HG03432 (cell line): ENCODE data around the gene TRIM41.
A peak's percentile ranks its signal among the peaks of the same experiment; 100 is the strongest.
"Not testable (repeated sequence)": the region's sequence is repeated elsewhere in the genome, so short reads cannot be mapped to it uniquely, and the experiment has no call there.

Experiments
- ATAC-seq: cut with Tn5 transposase; IDR thresholded peaks from one replicate; pipeline ENCODE4 v1.9.1; 2021; ENCODE audit warnings: mild to moderate bottlenecking, moderate library complexity; ENCODE audit not compliant: unreplicated experiment

The TRIM41 gene

GRCh38 chr5:181223058-181223728, at the start of gene TRIM41:
Gene TRIM41, plus strand, starts transcription at chr5:181223281. Its CDS starts 719 bp downstream, at chr5:181224000.
- peak; percentile 66 for ATAC-seq

DNA sequence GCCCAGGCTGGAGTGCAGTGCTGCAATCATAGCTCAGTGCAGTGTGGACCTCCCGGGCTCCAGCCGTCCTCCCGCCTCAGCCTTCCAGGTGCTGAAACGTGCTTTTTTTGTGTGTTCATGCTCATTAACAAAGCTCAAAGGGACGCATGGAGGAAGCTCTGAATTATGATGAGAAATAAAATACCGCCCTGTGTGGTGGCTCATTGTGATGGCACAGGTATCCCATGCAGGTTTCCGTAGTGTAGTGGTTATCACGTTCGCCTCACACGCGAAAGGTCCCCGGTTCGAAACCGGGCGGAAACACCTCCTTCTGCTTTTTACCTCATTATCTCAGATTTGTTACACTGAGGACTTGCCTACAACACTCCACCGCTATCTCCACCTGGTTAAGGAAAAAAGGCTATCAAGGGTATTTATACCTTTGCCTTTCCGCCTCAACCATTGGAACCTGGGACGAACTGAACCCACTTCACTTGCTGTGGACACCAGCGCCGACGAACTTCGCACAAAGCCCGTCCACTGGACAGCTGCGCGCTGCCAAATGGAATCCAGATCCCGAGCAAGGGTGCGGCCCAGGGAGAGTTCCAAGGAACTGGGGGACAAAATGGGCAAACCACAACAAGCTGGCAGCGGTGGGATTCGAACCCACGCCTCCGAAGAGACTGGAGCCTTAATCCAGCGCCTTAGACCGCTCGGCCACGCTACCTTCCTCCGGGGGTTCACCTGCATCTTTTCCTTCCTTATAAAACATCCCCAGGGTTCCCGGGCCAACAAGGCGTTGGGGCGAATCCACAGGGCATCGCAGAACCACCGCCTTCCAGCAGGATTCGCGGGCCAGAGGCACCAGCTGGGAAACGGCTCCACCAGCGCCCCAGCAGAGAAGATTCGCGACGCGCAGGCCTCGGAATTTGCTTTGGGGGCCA, 49.4 kb upstream of the TRIM41 start:
- ATAC-seq, result peak; percentile 51

DNA sequence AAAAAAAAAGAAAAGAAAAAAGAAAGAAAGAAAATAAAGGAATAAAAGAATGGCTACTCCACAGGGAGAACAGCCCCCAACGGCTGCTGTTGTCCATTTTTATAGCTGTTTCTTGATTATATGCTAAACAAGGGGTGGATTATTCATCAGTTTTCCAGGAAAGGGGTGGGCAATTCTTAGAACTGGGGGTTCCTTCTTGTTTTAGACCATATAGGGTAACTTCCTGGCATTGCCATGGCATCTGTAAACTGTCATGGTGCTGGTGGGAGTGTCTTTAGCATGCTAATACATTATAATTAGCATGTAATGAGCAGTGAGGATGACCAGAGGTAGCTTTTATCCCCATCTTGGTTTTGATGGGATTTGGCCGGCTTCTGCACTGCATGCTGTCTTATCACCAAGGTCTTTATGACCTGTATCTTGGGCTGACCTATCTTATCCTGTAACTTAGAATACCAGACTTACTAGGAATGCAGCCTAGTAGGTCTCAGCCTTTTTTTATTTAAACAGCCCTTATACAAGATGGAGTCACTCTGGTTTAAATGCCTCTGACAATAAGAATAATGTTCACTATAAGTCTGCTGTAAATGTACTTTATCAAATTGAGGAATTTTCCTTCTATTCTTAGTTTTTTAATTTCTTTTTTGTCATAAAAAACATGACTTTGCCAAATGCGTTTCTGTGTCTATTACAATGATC, 46.7 kb upstream of the TRIM41 start:
- ATAC-seq, result no peak

GRCh38 chr5:181177559-181177958, 45.5 kb upstream of the TRIM41 start:
- ATAC-seq, result not testable (repeated sequence)

DNA sequence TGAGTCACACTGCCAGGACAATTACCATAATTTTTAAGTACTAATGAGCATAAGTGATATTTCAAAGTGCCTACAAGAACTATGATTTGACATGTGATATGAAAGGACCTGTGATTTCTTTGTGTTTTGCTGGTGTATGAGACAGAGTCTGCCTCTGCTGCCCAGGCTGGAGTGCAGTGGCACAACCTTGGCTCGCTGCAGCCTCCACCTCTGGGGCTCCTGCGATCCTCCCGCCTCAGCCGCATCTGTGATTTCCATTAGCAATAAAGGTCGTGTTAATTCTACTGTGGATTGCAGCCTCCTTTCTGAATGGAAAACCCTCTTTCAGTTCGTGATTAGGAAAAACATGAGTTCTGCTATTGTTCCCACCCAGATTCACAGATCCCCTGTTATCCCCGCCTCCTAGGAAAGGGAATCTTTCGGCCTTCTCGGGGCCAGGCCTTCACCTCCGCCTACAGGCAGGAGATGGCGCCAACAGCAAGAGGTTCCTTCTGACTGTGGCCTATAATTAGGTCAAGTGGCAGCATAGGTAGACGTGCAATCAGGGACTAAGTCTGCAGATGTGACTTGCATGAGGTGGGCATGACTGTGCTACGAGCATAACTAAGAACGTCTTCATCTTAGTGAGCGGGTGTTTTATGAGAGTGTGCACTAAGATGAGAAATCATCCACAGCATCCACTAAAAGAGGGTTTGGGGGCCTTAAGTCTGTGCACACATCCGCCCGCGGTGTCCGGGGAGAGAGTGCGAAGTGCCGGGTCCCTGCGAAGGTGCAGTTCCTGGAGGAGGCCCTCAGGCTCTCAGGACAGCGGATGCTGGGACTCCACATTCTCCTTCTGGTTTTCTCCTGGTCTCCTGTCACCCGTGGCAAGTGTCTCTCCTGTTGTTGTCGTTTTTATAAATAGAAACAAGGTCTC, 41.2 kb upstream of the TRIM41 start:
- ATAC-seq, result peak; percentile 47

DNA sequence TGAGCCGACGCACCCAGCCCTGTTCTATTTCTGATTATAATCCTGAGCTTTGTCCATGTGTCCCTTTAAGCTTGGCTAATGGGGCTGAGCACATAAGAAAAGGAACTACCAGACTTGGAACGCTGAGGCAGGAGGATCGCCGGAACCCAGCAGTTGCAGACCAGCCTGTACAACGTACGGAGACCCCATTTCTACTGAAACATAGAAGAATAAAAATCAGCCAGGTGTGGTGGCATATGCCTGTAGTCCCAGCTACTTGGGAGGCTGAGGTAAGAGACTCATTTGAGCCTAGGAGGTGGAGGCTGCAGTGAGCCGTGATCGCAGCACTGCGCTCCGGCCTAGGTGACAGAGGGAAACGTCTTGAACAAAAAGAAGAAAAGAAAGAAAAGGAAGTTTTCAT, 40.4 kb upstream of the TRIM41 start:
- ATAC-seq, result no peak

DNA sequence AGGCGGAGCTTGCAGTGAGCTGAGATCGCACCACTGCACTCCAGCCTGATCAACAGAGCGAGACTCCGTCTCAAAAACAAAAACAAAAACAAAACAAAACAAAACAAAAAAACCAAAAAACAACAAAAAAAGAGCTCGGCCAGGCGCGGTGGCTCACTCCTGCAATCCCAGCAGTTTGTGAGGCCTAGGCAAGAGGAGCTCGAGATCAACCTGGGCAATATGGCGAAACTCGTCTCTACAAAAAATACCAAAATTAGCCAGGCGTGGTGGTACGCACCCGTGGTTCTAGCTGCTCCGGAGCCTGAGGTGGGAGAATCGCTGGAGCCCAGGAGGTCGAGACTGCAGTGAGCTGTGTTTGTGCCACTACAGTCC, 38.2 kb upstream of the TRIM41 start:
- no peak for ATAC-seq

DNA sequence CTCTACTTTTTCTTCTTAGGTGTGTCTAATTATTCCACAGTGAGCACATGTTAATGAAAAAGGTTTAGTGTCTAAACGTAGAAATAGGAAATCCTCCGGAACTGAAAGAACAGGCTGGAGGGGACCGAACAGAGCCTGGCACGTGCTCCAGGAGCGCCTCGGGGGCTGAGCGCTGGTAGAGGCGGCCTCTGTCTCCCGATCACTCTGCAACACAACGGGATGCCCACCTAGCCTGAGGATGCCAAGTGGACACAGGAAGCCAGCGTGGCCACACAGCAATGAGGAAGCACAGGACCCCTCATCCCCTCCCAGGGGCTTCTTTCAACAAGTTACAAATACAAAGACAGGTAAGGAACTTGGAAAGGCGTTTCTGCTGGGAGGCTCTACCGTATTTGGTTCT, 37.5 kb upstream of the TRIM41 start:
- ATAC-seq, result no peak

- no peak for ATAC-seq
These were observed 37.1 kb upstream of the TRIM41 start for GRCh38 chr5:181186022-181186421.

- ATAC-seq, result no peak
These were observed 36.0 kb upstream of the TRIM41 start for GRCh38 chr5:181186986-181187499.

- ATAC-seq, result no peak
These were observed 35.4 kb upstream of the TRIM41 start for GRCh38 chr5:181187500-181188213.

DNA sequence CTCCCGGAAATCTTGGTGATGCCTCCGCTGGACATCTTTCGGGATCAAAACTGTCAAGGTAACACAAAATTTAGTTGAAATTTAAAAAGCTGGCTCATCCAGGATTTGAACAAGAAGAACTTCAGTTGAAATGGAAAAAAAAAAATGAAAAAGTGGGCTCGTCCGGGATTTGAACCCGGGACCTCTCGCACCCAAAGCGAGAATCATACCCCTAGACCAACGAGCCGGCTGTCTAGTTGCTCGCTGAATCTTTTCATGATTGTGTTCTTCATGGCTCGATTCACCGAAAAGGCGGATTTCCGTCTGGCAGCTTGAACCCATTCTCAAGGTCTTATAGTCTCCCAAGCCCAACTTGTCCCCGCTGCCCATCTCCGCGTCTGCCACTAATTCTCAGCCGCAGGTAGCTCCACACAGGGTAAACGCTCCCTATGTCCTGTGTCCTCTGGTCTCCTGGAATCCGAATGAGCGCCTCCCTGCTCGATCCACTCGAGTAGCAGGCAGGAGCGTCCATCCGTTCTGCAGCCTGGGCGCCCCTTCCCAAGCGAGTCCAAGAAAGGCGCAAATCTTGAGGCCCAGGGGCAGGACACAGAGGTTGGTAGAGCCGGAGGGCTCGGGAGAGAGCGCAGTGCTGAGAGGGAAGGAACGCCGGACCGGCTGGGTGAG, 34.2 kb upstream of the TRIM41 start:
- ATAC-seq, result peak; percentile 11

DNA sequence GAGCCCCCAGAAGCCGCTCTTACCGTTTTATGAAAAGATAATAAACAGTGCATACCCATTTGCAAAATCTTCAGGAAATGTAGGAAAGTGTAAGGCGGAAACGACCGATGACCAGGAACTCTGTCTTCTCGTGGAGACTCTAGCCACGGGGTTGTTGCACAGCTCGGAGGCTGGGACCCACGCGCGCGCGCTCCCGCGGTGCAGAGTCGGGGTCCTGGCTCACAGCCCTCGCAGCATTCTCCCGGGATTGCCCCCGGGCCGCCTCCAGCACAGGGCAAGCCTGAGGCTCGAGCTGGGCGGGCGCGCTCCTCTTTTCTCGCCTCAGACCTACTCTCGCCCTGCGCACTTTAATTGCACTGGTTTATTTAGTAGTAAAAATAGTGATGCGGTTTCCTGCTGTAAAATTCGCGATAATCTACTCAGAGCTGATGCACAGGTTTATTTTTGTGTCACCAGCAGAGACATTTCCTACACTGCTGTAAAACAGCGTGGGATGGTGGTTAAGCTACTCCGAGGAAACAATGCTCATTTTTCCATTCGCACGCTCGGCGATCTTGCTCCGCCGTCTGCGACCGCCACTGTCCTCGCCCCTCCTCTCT, 33.6 kb upstream of the TRIM41 start:
- no peak for ATAC-seq

GRCh38 chr5:181189962-181190710, 32.9 kb upstream of the TRIM41 start:
- ATAC-seq, result no peak

- peak; percentile 4 for ATAC-seq
These were observed 32.2 kb upstream of the TRIM41 start for GRCh38 chr5:181190711-181191525.

- ATAC-seq, result peak; percentile 61
These were observed 31.4 kb upstream of the TRIM41 start for GRCh38 chr5:181191526-181192336.
